Measurements from ENCODE around the gene CLIC1.

CLIC1 gene

DNA sequence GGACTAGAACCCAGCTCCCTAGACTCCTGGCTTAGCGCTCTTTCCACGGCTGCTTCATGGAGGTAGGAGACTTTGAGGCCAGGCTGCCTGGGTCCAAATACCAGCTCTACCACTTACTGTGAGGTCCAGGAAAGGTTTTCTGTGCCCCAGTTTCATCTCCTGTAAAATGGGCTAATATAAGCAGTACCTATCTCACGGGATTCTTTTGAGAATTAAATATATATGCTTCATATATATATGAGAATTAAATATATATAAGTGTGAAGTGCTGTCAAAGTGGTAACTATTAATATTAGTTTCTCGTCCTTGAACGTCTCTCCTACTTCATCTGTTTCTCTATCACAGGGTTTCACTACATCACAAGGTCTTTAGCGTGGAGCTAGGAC, 45.3 kb downstream of the CLIC1 start:
- TF ChIP-seq REST (IDR thresholded peaks at IDR 0.05; ENCODE audit: insufficient read depth in 1 of 2, low read depth in 2 of 2, low read length in 2 of 2), result no peak
- no peak for TF ChIP-seq SIN3A (IDR thresholded peaks at IDR 0.05; ENCODE audit: borderline replicate concordance, insufficient read depth, low read length)
- TF ChIP-seq FOXP2 (optimal IDR thresholded peaks at IDR 0.05; ENCODE audit: borderline replicate concordance, extremely low read depth, extremely low read length, insufficient read depth), result no peak
- no peak for TF ChIP-seq TAF1 (IDR thresholded peaks at IDR 0.05; ENCODE audit: borderline replicate concordance, insufficient read depth, low read length)
- no peak for TF ChIP-seq POLR2AphosphoS5 (IDR thresholded peaks at IDR 0.05; ENCODE audit: low read depth, low read length)

- no peak for TF ChIP-seq TAF1 (IDR thresholded peaks at IDR 0.05; ENCODE audit: borderline replicate concordance, insufficient read depth, low read length)
- TF ChIP-seq SIN3A (IDR thresholded peaks at IDR 0.05; ENCODE audit: borderline replicate concordance, insufficient read depth, low read length), result no peak
- no peak for TF ChIP-seq FOXP2 (optimal IDR thresholded peaks at IDR 0.05; ENCODE audit: borderline replicate concordance, extremely low read depth, extremely low read length, insufficient read depth)
- no peak for TF ChIP-seq POLR2AphosphoS5 (IDR thresholded peaks at IDR 0.05; ENCODE audit: low read depth, low read length)
- no peak for TF ChIP-seq REST (IDR thresholded peaks at IDR 0.05; ENCODE audit: insufficient read depth in 1 of 2, low read depth in 2 of 2, low read length in 2 of 2)
Measured at GRCh38 chr6:31690231-31691077, 45.9 kb downstream of the CLIC1 start.

DNA sequence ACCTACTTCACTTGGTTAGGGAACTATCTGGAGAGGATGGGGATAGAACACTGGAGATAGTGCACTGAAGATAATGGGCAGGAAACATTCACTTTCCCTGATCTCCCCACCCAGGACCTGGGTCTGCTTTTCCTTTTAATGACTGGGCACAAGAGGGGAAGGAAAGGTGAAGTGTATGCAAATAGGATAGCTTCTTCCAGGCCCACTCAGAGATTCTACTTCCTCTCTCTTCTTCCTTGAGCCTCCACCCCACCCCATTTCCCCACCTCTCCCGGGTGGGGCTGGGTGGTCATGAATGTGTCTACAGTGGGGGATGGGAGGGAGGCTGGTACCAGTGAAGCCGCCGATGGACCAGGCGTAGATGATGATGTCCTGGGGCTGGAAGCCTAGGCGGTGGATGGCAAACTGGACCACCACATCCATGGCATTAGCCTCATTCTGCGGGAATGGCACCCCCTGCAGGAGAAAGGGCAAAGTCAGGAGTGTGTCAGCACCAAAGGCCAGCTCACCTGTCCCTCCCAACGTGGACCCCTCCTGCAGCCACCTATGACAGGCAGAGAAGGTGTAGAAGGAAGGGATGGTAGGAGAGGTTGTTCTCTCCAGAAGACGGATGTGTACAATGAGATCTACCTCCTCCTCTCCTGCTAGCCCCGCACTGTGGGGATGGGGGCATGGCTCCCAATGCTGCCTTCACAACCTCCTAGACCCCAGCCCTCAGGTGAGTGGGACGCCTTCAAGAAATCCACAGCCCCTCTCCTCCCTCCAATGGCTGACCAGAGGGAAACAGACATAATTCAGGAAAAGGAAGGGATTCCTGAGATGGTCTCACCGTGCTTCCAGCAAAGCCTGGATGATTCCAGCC, 46.9 kb downstream of the CLIC1 start:
- TF ChIP-seq REST (IDR thresholded peaks at IDR 0.05; ENCODE audit: insufficient read depth in 1 of 2, low read depth in 2 of 2, low read length in 2 of 2), result no peak
- no peak for TF ChIP-seq TAF1 (IDR thresholded peaks at IDR 0.05; ENCODE audit: borderline replicate concordance, insufficient read depth, low read length)
- TF ChIP-seq FOXP2 (optimal IDR thresholded peaks at IDR 0.05; ENCODE audit: borderline replicate concordance, extremely low read depth, extremely low read length, insufficient read depth), result no peak
- no peak for TF ChIP-seq SIN3A (IDR thresholded peaks at IDR 0.05; ENCODE audit: borderline replicate concordance, insufficient read depth, low read length)
- no peak for TF ChIP-seq POLR2AphosphoS5 (IDR thresholded peaks at IDR 0.05; ENCODE audit: low read depth, low read length)

- TF ChIP-seq REST (IDR thresholded peaks at IDR 0.05; ENCODE audit: insufficient read depth in 1 of 2, low read depth in 2 of 2, low read length in 2 of 2) (no peak), SIN3A (IDR thresholded peaks at IDR 0.05; ENCODE audit: borderline replicate concordance, insufficient read depth, low read length) (no peak)
Measured at GRCh38 chr6:31687860-31688693, 48.3 kb downstream of the CLIC1 start.
